Activated T-cell treated with anti-CD3 and anti-CD28 coated beads for 24 hours (primary cell): Measurements from ENCODE around the gene USP10.

Experiments
- DNase-seq: peaks from one replicate; pipeline ENCODE4 v3.0.0-alpha.2; 2020; ENCODE audit warnings: low read depth

USP10 gene

DNA sequence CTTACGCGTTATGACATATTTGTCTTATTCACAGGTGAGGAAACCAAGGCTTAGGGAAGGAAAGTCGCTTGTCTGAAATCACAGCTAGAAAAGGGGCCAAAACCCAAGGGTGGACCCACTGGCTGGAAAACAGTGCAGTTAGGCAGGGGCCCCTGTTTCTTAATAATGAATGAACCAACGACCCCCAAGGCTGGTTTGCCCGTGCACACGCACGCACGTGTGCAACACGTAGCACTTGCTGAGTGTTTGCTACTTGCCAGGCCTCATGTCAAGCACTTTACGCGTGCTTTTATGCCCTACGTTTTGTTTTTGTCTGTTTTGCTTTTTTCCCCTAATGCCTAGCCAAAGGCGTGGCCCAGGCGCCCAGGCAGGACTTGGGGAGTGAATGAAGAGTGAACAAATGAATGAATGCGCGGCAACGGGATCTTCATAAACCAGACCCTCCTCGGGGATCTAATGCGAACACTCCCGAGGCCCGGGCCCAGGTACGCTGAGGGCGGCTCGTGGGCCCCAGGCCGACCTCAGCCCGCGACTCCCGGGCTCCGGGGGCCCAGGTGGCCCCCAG lies 571 bp upstream of the USP10 start:
- DNase-seq, result peak; percentile 7

GRCh38 chr16:84700446-84701300 lies 873 bp downstream of the USP10 start:
- DNase-seq, result peak; percentile 33

GRCh38 chr16:84703681-84704080 lies 3.9 kb downstream of the USP10 start:
- DNase-seq, result no peak

- DNase-seq, result no peak
These were observed 4.5 kb downstream of the USP10 start for GRCh38 chr16:84704253-84704652.

DNA sequence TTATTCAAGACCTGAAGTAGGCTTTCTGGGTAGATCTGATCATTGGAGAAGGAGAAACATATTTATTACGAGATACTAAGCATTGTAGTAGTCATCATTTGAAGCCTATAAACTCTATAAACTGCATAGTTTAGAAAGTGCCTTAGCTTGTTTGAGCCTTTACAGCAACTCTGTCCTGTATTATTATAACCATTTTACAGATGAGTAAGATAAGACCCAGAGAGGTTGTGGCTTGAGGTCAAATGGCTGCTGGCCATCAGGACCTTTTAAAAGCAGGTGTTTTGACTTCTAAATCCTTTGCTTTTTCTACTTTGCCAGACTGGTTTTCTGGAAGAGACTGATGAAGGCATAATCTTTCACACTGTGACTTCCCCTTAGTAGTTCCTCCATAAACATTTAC lies 7.1 kb downstream of the USP10 start:
- DNase-seq, result no peak

DNA sequence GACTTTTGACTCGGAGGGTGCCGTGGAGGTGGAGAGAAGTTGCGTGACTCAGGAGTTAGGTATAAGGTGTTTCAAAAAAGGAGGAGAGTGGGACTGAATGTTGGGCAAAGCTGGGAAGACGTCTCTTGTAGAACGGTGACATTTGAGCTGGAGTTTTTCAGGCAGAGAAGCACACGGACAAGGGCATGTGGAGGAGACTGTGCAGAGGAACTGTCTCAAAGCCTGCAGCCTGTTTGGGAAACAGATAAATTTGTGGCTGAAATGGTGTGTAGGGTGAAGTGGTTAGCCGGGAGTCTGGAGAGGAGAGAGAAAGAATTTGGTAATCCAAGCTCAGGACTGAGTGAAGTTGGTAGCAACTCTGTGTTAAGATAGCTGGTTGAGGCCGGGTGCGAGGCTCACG lies 9.8 kb downstream of the USP10 start:
- no peak for DNase-seq

DNA sequence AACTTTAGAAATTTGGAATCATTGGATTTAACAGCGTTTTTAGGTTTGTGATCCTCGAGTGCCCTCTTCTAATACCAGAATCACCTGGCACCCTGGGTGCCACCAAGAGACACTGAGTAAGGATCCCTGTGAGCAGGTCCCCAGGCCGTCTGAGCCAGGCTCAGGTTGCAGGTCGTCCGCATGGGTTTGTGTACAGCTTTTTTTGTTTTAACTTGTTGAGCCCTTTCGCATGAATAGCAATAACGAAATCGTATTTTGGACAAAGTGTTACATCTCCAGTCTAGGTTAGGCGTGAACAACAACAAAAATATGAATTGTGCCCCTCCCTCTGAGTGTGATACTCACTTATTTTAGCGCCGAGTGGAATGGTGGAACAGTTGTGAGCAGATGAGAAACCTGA lies 10.9 kb downstream of the USP10 start:
- no peak for DNase-seq

- DNase-seq, result no peak
These were observed 12.4 kb downstream of the USP10 start for GRCh38 chr16:84712138-84712671.

GRCh38 chr16:84712801-84713775 lies 13.3 kb downstream of the USP10 start:
- DNase-seq, result no peak

- no peak for DNase-seq
These were observed 14.2 kb downstream of the USP10 start for GRCh38 chr16:84714028-84714427.

GRCh38 chr16:84715424-84715823 lies 15.6 kb downstream of the USP10 start:
- no peak for DNase-seq

DNA sequence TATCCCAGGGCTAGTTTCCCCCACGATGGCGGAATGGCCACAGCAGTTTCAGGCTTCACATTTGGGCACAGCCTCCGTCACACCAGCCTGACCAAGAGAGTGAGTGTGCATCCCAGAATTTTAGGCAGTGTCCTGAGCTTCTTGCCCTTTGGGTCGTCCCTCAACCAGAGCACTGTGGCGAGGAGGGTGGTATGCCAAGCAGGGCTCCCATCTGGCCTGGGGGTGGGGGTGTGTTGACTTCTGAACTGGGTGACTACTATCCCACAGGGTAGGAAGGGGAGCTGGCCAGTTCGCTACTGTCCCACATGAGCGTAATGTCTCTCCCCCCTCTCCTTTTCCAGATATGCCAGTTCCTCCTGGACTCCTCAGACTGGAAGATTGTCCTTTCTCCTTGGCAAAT lies 16.1 kb downstream of the USP10 start:
- DNase-seq, result no peak

DNA sequence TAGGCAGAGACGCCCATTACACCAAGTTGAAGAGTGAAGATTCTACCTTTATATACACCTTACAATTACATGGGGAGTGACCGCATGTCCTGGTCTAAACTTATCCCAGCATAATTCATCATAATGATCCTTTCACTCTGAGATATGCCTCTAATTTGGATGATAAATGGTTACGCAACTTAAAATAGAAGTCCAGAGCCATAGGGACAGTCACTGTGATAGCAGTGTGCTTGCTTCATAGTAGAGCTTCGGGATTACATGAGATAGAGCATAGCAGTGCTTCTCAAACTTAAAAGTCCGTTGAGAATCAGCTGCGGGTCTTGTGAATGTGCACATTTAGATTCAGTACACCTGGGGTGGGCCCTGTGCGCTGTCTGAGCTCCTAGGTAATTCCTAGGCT lies 16.9 kb downstream of the USP10 start:
- no peak for DNase-seq

DNA sequence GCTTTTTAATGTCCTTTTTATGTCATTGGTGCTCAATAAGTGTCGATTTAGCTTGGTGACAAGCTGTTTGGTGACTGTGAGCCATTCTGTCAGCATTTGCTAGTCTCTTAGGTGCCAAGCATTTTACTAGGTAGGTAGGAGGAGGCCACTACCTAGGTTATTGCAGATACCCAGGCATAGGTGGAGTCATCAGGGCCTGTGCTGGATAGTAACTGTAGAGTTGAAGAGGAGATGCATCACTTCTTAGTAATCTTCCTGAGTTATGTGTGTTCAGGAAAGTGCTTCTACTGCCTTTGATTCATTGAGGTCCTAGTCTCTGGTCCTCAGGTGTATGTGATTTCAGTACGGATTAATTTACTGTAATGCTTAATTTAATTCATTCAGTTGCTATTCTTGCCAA lies 17.7 kb downstream of the USP10 start:
- DNase-seq, result no peak

GRCh38 chr16:84720177-84720579 lies 20.4 kb downstream of the USP10 start:
- DNase-seq, result no peak

- no peak for DNase-seq
These were observed 22.3 kb downstream of the USP10 start for GRCh38 chr16:84722068-84722467.

- DNase-seq, result no peak
These were observed 24.1 kb downstream of the USP10 start for GRCh38 chr16:84723906-84724305.

GRCh38 chr16:84724606-84725309 lies 25.0 kb downstream of the USP10 start:
- DNase-seq, result no peak

GRCh38 chr16:84725481-84726078 lies 25.8 kb downstream of the USP10 start:
- DNase-seq, result no peak

DNA sequence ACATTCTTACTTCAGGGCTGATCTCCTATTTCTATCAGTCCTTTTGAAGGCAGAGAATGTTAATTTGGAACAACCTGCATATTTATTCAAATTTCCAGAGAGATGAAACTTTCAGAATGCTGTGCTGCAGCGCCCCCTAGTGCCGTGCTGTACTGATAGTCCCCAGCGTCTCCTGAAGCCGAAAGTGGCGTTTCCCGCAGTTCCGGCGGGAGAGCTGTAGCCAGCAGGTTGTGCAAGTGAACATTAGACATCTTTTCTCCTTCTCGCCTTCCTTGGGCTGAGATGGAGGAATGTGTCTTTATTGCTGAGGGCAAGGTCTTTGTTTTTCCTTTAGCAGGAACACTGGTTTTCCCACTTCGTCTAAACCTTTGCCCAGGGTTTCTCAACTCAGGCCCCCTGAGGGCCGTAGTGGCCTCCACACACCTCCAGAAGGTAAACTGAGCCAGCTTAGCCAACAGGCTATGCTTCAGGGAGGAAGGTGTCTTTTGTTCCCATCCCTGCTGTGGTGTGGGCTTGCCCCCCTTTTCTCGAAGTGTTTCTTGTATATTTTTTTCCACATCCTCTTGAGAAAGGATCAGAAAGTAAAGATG lies 26.4 kb downstream of the USP10 start:
- peak; percentile 68 for DNase-seq
